ENCODE data around the gene ATRNL1.

GRCh38 chr10:115092258-115092554, 959 bp upstream of the ATRNL1 start:
- TF ChIP-seq CTCF (IDR thresholded peaks at IDR 0.05) (no peak), POLR2AphosphoS5 (IDR thresholded peaks at IDR 0.05) (no peak), POLR2A (IDR thresholded peaks at IDR 0.05) (no peak)

Measured in suprapubic skin (tissue), 4 donors.